HL-60 (cell line): ENCODE measurements around the gene TECR.

Experiments used
- POLR2AphosphoS5 ChIP-seq: IDR thresholded peaks from 2 replicates; pipeline ENCODE4 v1.6.1; 2012; ENCODE audit warnings: low read depth
- TF ChIP-seq, protein P1 (sequence below): IDR thresholded peaks from one replicate; pipeline ENCODE4 v1.5.1; 2011; ENCODE audit warnings: low read length, control low read depth, inconsistent platforms; ENCODE audit not compliant: insufficient read depth
- TF ChIP-seq, protein P2 (sequence below): IDR thresholded peaks from 2 replicates; pipeline ENCODE4 v1.6.1; 2012; ENCODE audit warnings: low read depth; ENCODE audit not compliant: insufficient replicate concordance

DNA sequence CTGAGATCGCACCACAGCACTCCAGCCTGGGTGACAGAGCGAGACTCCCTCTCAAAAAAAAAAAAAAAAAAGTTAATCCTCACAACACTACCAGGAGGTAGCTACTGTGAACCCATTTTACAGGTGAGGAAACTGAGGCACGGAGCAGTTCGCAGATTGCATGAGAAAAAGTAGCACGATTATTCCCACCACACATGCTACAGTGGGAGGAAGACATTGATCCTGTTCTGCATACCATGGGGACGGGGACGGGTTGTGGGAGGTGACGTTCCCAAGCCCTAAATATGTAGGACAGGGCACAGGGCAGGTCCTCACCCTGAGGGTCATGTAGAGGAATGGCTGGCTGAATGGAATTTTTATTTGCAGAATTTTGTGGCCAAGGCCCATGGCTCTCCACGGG is 77.2 kb downstream of the TECR start:
- TF ChIP-seq, protein P1, sequence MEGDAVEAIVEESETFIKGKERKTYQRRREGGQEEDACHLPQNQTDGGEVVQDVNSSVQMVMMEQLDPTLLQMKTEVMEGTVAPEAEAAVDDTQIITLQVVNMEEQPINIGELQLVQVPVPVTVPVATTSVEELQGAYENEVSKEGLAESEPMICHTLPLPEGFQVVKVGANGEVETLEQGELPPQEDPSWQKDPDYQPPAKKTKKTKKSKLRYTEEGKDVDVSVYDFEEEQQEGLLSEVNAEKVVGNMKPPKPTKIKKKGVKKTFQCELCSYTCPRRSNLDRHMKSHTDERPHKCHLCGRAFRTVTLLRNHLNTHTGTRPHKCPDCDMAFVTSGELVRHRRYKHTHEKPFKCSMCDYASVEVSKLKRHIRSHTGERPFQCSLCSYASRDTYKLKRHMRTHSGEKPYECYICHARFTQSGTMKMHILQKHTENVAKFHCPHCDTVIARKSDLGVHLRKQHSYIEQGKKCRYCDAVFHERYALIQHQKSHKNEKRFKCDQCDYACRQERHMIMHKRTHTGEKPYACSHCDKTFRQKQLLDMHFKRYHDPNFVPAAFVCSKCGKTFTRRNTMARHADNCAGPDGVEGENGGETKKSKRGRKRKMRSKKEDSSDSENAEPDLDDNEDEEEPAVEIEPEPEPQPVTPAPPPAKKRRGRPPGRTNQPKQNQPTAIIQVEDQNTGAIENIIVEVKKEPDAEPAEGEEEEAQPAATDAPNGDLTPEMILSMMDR, result no peak
- TF ChIP-seq POLR2AphosphoS5, result no peak
- TF ChIP-seq, protein P2, sequence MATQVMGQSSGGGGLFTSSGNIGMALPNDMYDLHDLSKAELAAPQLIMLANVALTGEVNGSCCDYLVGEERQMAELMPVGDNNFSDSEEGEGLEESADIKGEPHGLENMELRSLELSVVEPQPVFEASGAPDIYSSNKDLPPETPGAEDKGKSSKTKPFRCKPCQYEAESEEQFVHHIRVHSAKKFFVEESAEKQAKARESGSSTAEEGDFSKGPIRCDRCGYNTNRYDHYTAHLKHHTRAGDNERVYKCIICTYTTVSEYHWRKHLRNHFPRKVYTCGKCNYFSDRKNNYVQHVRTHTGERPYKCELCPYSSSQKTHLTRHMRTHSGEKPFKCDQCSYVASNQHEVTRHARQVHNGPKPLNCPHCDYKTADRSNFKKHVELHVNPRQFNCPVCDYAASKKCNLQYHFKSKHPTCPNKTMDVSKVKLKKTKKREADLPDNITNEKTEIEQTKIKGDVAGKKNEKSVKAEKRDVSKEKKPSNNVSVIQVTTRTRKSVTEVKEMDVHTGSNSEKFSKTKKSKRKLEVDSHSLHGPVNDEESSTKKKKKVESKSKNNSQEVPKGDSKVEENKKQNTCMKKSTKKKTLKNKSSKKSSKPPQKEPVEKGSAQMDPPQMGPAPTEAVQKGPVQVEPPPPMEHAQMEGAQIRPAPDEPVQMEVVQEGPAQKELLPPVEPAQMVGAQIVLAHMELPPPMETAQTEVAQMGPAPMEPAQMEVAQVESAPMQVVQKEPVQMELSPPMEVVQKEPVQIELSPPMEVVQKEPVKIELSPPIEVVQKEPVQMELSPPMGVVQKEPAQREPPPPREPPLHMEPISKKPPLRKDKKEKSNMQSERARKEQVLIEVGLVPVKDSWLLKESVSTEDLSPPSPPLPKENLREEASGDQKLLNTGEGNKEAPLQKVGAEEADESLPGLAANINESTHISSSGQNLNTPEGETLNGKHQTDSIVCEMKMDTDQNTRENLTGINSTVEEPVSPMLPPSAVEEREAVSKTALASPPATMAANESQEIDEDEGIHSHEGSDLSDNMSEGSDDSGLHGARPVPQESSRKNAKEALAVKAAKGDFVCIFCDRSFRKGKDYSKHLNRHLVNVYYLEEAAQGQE, result no peak
